ENCODE measurements around the gene ARFGEF2. TPM values are rescaled to one million over a fixed set of nuclear protein-coding genes. Genes with fewer than 3 reads are reported as not detected.

The ARFGEF2 gene
- total RNA-seq, 1 donor from 2014 or later, result 26.7 TPM

- H3K4me1 Mint-ChIP-seq (ENCODE audit: unreplicated experiment), result peaks cover 9% of the 10 kb centered on the region
- TF ChIP-seq CTCF (conservative IDR thresholded peaks at IDR 0.05), result no peak
Measured at GRCh38 chr20:48901326-48901725, 20.2 kb upstream of the ARFGEF2 start.

GRCh38 chr20:48903705-48904104, 17.8 kb upstream of the ARFGEF2 start:
- TF ChIP-seq CTCF (conservative IDR thresholded peaks at IDR 0.05), result no peak
- H3K36me3 Mint-ChIP-seq, result no peaks in the 10 kb centered on the region
- H3K4me3 Mint-ChIP-seq, result no peak overlapping the region
- DNase-seq (ENCODE audit: extremely low spot score, unreplicated experiment), result no peak
- H3K27ac Mint-ChIP-seq, result no peak overlapping the region
- H3K9me3 Mint-ChIP-seq, result no peaks in the 10 kb centered on the region
- H3K27me3 Mint-ChIP-seq, result peaks cover 30% of the 10 kb centered on the region
- peaks cover 9% of the 10 kb centered on the region for H3K4me1 Mint-ChIP-seq (ENCODE audit: unreplicated experiment)

More at GRCh38 chr20:48901326-48901725, 20.2 kb upstream of the ARFGEF2 start:
- Mint-ChIP-seq H3K27me3 (peaks cover 34% of the 10 kb centered on the region), H3K9me3 (no peaks in the 10 kb centered on the region), H3K27ac (no peak overlapping the region), H3K4me3 (no peak overlapping the region), H3K36me3 (no peaks in the 10 kb centered on the region)
- DNase-seq (ENCODE audit: extremely low spot score, unreplicated experiment), result no peak

- no peak for DNase-seq (ENCODE audit: extremely low spot score, unreplicated experiment)
- peak overlapping the region; percentile 35 for H3K4me3 Mint-ChIP-seq
- peak; percentile 89 for TF ChIP-seq CTCF (conservative IDR thresholded peaks at IDR 0.05)
- peaks cover 22% of the 10 kb centered on the region for H3K27me3 Mint-ChIP-seq
- H3K9me3 Mint-ChIP-seq, result no peaks in the 10 kb centered on the region
- no peaks in the 10 kb centered on the region for H3K36me3 Mint-ChIP-seq
- no peak overlapping the region for H3K27ac Mint-ChIP-seq
- H3K4me1 Mint-ChIP-seq (ENCODE audit: unreplicated experiment), result peaks cover 9% of the 10 kb centered on the region
Measured at GRCh38 chr20:48904566-48905296, 16.8 kb upstream of the ARFGEF2 start.

GRCh38 chr20:48905297-48905647, 16.2 kb upstream of the ARFGEF2 start:
- Mint-ChIP-seq H3K27ac (no peak overlapping the region), H3K4me1 (ENCODE audit: unreplicated experiment) (peaks cover 9% of the 10 kb centered on the region), H3K36me3 (no peaks in the 10 kb centered on the region), H3K4me3 (no peak overlapping the region), H3K27me3 (peaks cover 20% of the 10 kb centered on the region), H3K9me3 (no peaks in the 10 kb centered on the region)
- no peak for DNase-seq (ENCODE audit: extremely low spot score, unreplicated experiment)
- peak; percentile 12 for TF ChIP-seq CTCF (conservative IDR thresholded peaks at IDR 0.05)

GRCh38 chr20:48906221-48906877, 15.2 kb upstream of the ARFGEF2 start:
- H3K36me3 Mint-ChIP-seq, result no peaks in the 10 kb centered on the region
- H3K4me1 Mint-ChIP-seq (ENCODE audit: unreplicated experiment), result peaks cover 9% of the 10 kb centered on the region
- no peak overlapping the region for H3K4me3 Mint-ChIP-seq
- peaks cover 17% of the 10 kb centered on the region for H3K27me3 Mint-ChIP-seq
- H3K27ac Mint-ChIP-seq, result no peak overlapping the region
- H3K9me3 Mint-ChIP-seq, result no peaks in the 10 kb centered on the region
- no peak for TF ChIP-seq CTCF (conservative IDR thresholded peaks at IDR 0.05)
- no peak for DNase-seq (ENCODE audit: extremely low spot score, unreplicated experiment)

Data from type B pancreatic cell (in vitro differentiated cells).